HG03520 (cell line): ENCODE data around the gene RTKN2.

ENCODE experiments used
- ATAC-seq: cut with Tn5 transposase; IDR thresholded peaks from one replicate; pipeline ENCODE4 v1.9.1; 2021; ENCODE audit warnings: mild to moderate bottlenecking, moderate library complexity; ENCODE audit not compliant: unreplicated experiment

RTKN2 gene

DNA sequence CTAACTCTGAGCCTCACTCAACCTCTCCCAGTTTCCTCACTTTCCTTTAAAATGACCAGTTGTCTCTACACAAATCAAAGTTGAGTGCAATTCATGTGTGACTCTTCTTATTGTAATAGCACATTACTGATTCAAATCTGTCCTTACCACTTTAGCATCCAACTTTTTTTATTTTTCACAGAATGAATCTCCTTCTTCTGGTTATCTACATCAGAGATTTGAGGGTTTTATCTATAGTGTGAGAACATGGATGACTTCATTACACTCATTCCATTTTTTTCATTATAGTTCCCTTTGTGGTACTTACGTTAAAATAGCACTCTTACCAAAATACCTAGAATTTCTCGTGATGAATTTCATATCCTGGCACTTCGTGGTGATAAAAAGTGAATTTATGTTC lies 43.3 kb downstream of the RTKN2 start:
- ATAC-seq, result no peak

DNA sequence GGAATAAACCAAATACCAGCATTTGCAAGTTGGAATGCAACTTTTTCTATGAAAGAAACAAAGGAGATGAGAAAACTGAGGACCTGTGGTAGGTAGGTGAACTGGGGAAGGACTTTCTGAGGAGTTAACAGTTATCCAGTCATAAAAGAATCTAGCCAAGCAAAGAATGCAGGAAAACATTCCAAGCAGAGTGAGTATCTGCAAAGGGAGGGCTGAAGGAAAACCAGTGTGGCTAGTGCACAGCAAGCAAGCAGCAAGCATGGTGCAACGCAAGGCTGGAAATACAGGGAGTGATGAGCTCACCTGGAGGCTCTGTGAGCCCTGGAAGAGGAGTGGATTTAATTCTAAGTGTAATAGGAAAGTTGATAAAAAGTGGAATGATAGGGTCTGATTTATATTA lies 44.0 kb downstream of the RTKN2 start:
- ATAC-seq, result no peak

DNA sequence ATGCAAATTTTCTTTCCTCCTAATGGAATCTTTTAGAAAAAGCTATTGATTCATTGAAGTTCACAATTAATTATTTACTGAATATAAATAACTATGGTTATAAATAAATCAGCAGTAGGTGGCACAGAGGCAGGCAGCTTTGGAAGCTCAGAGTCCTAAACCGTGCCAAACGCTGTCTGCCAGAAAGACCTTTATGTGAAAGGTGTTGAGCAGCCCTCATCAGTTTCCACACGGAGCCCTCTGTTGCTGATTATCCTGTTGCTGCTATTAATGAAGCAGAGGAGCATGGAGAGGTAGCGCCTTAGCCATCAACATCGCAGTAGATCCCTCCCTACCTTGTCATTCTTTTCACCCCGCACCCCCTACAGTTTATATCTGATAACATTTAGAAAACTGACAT lies 51.0 kb downstream of the RTKN2 start:
- ATAC-seq, result no peak

DNA sequence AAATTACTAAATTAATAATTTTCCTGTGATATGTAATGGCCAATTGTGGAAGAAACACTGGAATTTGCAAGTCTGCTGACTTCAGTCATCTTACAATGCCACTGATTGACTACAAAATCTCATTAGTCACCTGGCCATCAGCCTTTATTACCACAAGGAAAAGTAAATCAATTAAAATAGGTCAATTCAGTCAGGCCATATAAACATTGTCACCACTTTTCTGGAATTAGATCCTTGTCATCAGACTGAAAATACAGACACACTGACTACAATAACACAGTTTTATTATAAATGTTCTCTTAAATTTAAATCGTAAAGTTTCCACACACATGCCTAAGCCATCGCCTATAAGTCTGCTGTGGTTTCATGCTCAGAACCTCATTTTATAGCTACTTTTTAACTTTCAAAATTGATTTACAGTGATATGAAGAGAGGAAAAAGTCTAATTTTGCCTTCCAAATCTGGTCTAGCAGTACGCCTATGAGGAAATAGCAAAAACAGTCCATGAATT lies 54.2 kb downstream of the RTKN2 start:
- no peak for ATAC-seq

DNA sequence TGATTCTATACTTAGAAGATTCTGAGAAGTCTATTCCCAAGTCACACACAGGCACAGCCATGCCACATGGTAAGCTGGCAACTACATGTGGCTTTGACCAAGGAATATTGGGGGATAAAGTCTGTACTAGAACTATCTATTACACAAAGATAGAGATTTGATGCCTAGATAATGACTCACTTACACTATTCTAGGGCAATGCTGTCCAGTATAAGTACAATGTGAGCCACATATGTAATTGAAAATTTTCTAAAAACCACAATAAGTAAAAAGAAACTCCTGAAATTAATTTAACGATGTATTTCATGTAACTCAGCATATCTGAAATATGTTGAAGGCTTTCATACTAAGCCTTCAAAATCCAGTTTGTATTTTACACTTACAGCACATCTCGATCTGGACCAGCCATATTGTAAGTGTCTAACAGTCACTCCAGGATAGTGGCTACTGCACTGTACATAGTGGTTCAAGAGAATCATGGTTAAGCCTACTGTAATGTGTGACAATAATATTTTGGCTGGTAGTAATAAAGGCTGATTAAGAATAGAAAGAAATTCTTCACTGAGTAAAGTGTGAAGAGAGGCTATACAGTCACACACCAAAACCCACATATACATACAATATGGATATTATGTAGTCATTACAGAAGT lies 62.8 kb downstream of the RTKN2 start:
- no peak for ATAC-seq

DNA sequence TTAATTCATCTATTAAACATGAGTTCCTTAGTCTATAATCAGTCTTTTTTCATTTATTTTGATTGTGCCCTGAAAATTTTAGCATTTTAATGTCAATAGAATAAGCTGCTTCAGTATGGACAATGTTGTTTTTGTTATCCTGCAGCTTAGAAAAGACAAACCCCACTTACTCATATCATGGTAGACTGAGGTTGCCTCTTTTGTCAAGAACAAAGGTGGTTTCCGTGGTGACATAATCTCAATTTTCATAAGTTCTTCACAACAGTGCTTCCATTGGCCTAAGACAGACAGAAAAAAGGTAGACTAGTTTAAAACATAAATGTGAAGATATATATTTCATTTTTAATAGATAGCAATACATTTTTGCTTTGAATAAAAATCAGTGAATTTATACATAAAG lies 69.1 kb downstream of the RTKN2 start:
- ATAC-seq, result peak; percentile 89

DNA sequence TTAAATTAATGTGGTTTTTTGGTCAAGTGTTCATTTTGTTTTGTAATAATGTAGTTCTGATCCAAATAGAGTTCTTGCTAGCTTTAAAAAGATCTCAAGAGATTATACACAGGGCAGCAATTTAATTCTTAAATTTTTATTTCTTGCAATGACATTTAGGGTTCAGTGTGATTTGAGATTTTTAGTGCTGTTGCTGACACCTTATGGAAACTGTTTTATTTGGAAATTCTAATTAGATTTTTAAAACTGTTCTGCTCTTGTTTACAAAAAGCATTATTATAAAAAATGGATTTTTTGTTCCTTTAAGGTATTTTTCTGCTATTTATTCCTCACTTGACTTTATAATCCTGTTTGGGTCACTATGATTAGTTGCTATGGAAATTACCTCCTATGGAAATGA lies 72.1 kb downstream of the RTKN2 start:
- ATAC-seq, result no peak

DNA sequence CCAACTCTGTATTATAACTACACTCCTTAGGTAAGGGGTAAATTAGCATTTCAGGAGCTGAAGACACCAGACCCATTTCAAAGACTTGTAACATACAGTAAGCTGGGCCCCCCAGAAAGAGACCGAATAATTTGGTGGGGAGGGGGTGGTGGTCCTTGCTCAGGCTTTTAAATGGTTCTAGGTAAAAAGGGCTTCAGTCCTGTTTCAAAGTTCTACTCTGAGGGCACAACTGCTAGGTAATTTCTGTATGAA lies 73.0 kb downstream of the RTKN2 start:
- no peak for ATAC-seq

DNA sequence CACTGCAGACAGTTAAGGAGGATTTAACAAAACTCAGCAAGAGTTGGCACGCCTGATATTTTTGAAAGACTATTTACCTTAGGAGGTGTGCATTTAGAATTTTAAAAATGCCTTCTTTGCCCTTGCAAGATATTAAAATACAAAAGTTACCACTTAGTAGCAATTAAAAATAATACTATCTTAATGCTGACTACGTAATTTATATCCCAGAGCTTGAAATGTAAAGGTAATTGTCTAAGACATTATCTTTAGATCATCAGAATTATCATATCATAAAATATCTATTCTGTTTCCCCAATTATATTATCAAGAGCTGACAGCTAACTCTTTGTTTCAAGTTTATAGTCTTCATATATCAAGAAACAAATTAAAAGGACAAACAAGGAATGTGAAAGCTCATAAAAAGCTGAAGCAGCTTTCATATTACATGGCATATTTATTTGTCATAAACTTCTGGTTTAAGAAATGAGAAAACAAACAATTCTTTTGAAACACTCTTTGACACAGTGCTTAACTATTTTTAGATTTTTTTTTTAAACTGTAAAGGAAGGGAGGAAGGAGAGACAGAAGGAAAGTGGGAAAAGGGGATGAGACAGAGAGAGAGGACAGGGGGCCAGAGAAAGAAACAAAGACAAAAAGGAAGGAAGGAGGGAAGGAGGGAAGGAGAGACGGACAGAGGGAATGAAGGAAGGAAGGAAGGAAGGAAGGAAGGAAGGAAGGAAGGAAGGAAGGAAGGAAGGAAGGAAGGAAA lies 73.5 kb downstream of the RTKN2 start:
- ATAC-seq, result no peak

DNA sequence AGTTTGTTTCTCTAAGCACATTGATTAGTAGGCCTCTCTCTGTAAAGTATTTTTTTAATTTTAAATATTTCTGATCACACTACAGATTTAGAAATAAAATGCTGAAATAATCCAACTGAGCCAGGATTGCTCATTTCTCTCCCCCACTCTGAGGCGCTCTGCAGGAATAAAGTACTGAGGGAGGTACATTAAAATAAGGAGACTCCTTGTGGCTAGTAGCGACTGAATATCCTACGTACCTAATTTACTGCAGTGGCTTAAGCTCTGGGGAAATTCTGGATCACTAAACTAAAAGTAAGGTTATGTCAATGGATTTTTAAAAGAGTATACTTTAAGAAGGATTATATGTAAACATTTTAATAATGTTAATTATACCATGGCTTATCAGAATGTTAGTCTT lies 75.2 kb downstream of the RTKN2 start:
- ATAC-seq, result no peak

DNA sequence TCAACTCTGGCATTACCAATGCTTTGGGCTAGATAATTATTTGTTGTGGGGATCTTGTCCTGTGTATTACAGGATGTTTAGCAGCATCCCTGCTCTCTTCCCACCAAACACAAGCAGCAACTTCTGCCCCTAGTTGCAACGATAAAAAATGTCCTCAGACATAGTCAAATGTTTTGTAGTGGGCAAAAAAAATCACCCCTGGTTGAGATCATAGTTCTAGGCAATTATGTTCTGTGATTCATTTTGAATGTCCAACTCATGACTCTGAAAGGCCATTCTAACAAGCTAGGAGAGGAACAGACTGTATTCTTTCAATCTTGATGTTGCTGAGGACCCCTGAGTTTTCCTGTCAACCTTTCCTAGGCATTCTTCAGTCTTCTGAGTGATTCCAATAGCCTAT lies 79.5 kb downstream of the RTKN2 start:
- ATAC-seq, result no peak

DNA sequence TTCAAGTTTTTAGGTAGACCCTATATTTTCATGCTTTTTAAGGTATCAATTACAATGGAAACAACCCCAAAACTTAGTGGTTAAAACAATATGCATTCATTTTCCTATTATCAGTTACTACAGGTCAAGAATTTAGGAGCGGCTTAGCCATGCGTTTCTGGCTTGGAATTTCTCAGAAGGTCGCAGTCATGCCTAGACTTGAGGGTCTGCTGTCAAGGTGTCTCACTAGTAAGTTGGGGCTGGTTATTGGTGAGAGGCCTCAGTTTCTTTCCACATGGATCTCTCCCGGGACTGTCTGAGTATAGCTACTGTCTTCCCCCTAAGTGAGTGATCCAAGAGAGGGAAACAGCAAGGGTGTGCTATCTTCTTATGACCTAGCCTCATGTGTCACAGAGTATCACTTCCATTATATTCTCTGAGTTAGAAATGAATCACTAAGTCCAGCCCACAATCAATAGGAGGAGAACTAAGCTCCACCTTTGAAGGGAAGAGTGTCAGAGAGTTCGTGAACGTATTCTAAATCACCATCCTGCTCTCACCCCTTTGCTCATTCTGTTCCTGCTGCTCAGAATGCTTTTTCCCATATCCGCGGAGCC lies 80.5 kb downstream of the RTKN2 start:
- no peak for ATAC-seq

DNA sequence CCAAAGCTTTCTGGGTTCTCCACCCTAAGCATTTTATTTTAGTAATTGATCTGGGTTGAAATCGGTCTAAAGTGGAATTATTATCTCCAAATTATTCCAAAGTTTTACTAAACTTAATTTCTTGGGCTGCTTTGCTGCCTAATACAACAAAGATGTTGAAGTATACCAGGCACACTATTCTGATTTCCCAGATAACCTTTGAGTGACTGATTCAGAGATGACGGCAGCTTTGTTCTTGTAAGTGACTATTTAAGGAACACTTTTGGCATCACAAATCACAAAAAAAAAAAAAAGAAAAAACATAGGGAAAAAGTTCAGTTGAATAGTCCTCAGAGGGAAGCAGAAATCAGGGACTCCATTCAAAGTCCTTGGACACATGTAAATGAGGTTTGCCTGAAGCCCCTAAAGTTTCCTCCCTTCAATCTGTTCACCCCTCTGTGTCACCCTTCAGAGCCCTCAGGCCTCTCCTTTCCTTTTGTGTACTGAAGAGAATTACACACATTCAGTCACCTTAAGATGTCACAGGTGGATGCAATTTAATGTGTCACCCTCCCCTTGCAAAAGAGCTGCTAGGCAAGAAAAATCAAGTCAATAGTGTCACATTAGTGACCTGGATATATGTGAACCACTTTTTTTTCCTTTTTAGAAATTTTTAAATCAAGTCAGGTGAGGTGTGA lies 81.5 kb downstream of the RTKN2 start:
- no peak for ATAC-seq

DNA sequence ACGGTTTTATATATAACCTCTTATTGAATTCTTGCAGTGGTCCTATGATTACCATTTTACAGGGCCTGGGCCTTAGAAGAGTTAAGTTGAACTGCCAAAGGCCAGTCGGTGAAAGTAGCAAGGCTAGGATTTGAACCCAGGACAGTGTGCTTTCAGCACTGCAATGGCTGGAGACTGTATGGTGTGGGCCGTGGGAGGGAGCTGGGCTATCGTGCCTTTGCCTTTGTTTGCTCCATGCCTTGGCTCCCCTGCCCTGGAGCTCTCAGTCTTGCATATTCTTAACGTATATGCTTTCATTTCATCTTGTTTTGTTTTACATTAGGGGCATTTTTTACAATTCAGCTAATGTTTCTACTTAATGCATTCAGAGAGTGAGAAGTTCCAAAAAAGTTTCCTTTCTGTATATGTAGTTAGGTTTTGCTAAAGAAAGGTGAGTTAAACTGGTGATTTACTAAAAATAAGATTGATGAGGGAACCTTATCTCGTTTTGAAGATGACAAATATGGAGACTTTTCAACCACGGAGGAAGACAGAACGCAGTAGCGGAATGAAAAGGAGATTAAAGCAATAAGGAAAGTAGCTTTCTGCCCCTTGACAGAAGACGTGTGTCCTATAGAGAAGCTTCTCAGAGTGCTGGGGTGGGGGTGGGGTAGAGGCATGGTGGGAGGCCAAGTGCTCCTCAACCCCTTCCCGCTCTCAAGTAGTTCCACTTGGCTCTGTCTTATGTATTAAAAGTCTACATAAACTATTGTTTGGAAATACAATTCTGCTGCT lies 82.5 kb downstream of the RTKN2 start:
- no peak for ATAC-seq

DNA sequence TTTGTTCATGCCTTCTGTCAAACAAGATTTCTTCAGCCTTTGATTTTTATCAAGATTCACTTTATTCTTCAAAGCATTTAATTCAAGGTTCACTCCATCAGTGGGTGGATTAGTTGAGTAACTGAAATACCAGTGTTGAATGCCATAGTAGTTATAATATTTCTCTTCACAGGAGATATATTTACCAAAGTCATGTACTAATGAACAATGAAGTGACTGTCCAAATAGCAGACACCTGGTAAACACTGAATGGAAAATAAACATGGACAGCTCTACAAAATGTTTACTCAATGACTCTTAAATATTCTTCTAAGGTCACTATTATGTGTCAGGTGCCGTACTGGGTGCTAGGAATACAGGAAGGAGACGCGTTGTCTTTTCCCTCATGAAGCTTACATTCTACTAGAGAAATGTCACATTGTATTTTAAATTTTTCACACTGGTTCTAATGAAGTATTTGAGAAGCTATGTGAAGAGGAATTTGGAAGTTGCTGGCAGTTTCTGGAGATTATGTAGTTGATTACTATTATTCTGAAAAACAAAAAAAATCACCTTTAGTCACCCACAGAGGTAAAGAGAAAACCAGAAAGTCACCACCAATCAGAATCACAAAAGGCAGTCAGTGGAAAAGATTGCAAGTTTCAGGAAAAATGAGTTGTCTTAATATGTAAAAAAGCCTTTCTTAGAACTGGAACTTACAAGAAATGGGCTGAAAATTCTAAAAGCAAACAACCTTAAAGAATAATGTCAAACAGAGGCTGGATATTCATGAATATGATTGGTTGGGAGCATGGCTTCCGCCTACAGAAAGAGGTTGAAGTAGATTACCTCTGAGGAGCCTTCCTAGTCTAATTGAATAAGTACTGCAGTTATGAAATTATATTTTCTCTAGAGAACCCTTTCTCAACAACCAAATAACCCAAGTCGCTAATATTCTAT lies 84.5 kb downstream of the RTKN2 start:
- no peak for ATAC-seq

DNA sequence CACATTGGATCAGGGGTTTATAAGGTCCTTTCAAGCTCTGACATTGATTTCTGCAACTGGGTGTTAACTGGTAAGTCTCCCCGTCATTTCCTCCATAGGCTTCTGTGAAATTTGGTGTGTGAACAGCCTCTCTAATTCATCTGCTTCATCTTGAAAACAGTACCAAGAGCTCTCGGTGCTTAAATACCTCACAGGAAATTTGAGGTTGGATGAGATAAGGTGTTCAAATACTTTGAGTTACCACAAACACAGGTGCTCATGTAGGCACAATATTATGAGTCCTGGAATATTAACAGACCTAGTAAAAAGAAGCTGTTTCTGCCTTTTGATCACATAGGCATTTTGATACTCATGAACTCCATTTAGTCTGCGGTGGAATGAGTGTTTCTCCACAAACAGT lies 85.2 kb downstream of the RTKN2 start:
- ATAC-seq, result peak; percentile 56

DNA sequence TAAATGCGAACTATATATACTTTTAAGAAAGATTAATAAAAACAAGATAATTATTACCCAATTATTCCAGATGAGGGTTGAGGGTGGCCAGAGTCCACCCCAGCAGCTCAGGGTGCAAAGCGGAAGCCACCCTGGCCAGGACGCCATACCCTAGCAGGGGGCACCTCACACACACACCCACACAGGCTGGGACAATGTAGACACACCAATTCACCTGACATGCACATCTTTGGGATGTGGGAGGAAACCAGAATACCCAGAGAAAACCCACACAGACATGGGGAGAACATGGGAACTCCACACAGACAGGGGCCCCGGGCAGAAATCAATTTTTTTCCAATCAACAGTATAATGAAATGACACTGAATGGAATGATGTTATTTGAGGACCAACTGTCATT lies 86.0 kb downstream of the RTKN2 start:
- ATAC-seq, result no peak

DNA sequence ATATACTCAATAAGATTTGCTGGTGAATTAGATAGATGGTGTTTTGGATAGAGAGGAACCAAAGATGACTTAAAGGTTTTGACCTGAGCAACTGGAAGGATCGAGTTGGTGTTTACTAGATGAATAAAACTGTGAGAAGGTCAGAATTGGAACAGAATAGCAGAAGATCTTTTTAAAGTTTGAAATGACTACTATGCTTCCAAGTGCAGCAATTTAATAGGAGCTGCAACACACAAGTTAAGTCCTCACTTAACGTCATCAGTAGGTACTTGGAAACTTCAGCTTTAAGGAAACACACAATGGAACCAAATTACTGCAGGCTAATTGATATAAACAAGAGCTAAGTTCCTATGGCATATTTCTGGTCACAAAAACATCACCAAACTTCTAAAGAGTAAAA lies 86.5 kb downstream of the RTKN2 start:
- ATAC-seq, result no peak

DNA sequence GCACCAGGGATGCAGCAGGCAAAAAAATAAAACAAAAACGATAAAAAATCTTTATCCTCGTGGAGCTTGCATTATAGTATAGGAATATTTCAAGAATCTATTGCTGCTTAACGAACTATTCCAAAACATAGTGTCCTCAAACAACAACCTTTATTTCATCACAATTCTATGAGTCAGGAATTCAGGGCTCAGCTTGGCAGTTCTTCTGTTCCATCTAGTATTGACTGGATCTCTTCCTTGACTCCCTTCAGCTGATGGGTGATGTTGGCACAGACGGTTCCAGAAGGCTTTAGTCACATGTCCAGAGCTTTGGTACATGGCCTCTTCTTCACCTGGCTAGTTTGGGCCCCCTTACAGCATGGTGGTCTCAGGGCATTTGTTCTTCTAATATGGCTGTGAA lies 88.0 kb downstream of the RTKN2 start:
- ATAC-seq, result no peak

DNA sequence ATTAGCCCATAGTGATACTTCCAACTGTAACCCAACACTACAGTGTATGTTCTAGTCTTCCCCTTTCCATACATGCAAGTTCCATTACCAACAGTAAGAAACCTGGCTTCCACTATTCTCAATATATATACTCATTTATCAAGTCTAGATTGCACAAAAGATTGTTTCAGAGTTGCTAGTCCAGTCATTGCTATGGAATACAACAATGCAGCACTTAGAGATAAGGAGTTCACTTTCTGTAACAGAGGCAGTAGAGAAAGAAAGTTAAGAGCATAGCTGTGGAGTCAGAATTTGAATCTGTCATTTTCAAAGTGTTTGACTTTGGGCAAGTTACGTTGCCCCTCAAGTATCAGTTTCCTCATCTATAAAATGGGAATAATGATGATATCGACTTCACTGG lies 90.1 kb downstream of the RTKN2 start:
- no peak for ATAC-seq
